NK-92 (cell line): ENCODE results near the gene PEPD.

Experiments
- DNase-seq: peaks from one replicate; lab custom pipeline; 2025; ENCODE audit not compliant: unreplicated experiment; lab: John Stamatoyannopoulos, UW

The PEPD gene

GRCh38 chr19:33441277-33441699, 80.3 kb downstream of the PEPD start:
- no peak for DNase-seq

GRCh38 chr19:33440682-33441081, 80.9 kb downstream of the PEPD start:
- no peak for DNase-seq

GRCh38 chr19:33440241-33440640, 81.3 kb downstream of the PEPD start:
- no peak for DNase-seq

- DNase-seq = no peak
Observed at GRCh38 chr19:33438987-33439781, 82.4 kb downstream of the PEPD start.

GRCh38 chr19:33437821-33438671, 83.5 kb downstream of the PEPD start:
- DNase-seq = no peak

- no peak for DNase-seq
Observed at GRCh38 chr19:33437393-33437820, 84.2 kb downstream of the PEPD start.

- DNase-seq = no peak
Observed at GRCh38 chr19:33436360-33437345, 84.9 kb downstream of the PEPD start.

- DNase-seq = no peak
Observed at GRCh38 chr19:33435706-33436359, 85.8 kb downstream of the PEPD start.

GRCh38 chr19:33434886-33435705, 86.5 kb downstream of the PEPD start:
- no peak for DNase-seq

- no peak for DNase-seq
Observed at GRCh38 chr19:33434069-33434885, 87.3 kb downstream of the PEPD start.

GRCh38 chr19:33432446-33433170, 89.0 kb downstream of the PEPD start:
- no peak for DNase-seq

GRCh38 chr19:33432015-33432414, 89.6 kb downstream of the PEPD start:
- no peak for DNase-seq

- DNase-seq = no peak
Observed at GRCh38 chr19:33430674-33431277, 90.8 kb downstream of the PEPD start.

- no peak for DNase-seq
Observed at GRCh38 chr19:33429891-33430673, 91.5 kb downstream of the PEPD start.

- no peak for DNase-seq
Observed at GRCh38 chr19:33428627-33429125, 92.9 kb downstream of the PEPD start.

- DNase-seq = no peak
Observed at GRCh38 chr19:33427801-33428626, 93.6 kb downstream of the PEPD start.
